SK-MEL-5 (cell line): Measurements from ENCODE around the gene SLC44A4. TPM values are rescaled to one million over a fixed set of nuclear protein-coding genes. Genes with fewer than 3 reads are reported as not detected.
A peak's percentile ranks its signal among the peaks of the same experiment; 100 is the strongest.
"Not testable (repeated sequence)": the region's sequence is repeated elsewhere in the genome, so short reads cannot be mapped to it uniquely, and the experiment has no call there.

Source experiments
- DNase-seq: peaks from one replicate; pipeline ENCODE4 v3.0.0-alpha.2; 2016; ENCODE audit warnings: low read depth, low spot score
- in situ Hi-C: cut with HindIII; loops from 2 replicates; pipeline ENCODE4 v1.10.0; 2016; ENCODE audit warnings: low sequenced_read_pairs, high pct_unique_total_duplicates, low pct_unique_long_range_greater_than_20kb
- polyA plus RNA-seq, 2 experiments: library from polyadenylated mRNA; depleted of rRNA; stranded (reverse); fragments of >200 nt; gene quantifications; 2 replicates each; pipeline ENCODE4 v1.2.3, GENCODE V29; 2015
- total RNA-seq: library from RNA; depleted of rRNA; stranded (reverse); fragments of >200 nt; shearing (Covaris generic); gene quantifications from 2 replicates; pipeline ENCODE4 v1.2.3, GENCODE V29; 2014; rRNA removed

SLC44A4 gene
- total RNA-seq, result not detected in 2 replicates
- polyA plus RNA-seq (2015; cell fraction: cytosol; rRNA removed), result not detected in 2 replicates
- not detected in 2 replicates for polyA plus RNA-seq (2015; cell fraction: nucleus; rRNA removed)

GRCh38 chr6:31878726-31879125 is at the start of gene SLC44A4:
TSS of gene SLC44A4 (minus strand) at chr6:31878997. CDS start at chr6:31878980, 17 bp downstream.
- in situ Hi-C loops, result no loop called here
- DNase-seq, result no peak

GRCh38 chr6:31928672-31928939 is 49.8 kb upstream of the SLC44A4 start:
- in situ Hi-C loops, result no loop called here
- DNase-seq, result no peak

- in situ Hi-C loops, result no loop called here
- DNase-seq, result no peak
Measured at GRCh38 chr6:31927863-31928671, 49.3 kb upstream of the SLC44A4 start.

GRCh38 chr6:31927242-31927862 is 48.6 kb upstream of the SLC44A4 start, which contains the start of gene C2:
TSS of gene C2 (plus strand) at chr6:31927717. CDS start at chr6:31927753, 36 bp downstream.
- peak; percentile 24 for DNase-seq
- in situ Hi-C loops, result no loop called here

GRCh38 chr6:31922942-31923341 is 44.1 kb upstream of the SLC44A4 start:
- DNase-seq, result peak; percentile 39

GRCh38 chr6:31920811-31921210 is 42.0 kb upstream of the SLC44A4 start:
- in situ Hi-C loops, result no loop called here
- no peak for DNase-seq

More at GRCh38 chr6:31922942-31923341, 44.1 kb upstream of the SLC44A4 start:
- in situ Hi-C loops, result no loop called here

GRCh38 chr6:31919624-31920303 is 41.0 kb upstream of the SLC44A4 start:
- in situ Hi-C loops, result no loop called here
- DNase-seq, result no peak

GRCh38 chr6:31918069-31918720 is 39.4 kb upstream of the SLC44A4 start:
- no peak for DNase-seq
- in situ Hi-C loops, result no loop called here

GRCh38 chr6:31915756-31916155 is 37.0 kb upstream of the SLC44A4 start:
- DNase-seq, result no peak
- in situ Hi-C loops, result no loop called here

- DNase-seq, result no peak
- in situ Hi-C loops, result no loop called here
Measured at GRCh38 chr6:31915351-31915750, 36.6 kb upstream of the SLC44A4 start.

- DNase-seq, result no peak
Measured at GRCh38 chr6:31911826-31912585, 33.2 kb upstream of the SLC44A4 start.

GRCh38 chr6:31909298-31909697 is 30.5 kb upstream of the SLC44A4 start:
- DNase-seq, in situ Hi-C loops: not testable (repeated sequence)

More at GRCh38 chr6:31911826-31912585, 33.2 kb upstream of the SLC44A4 start:
- in situ Hi-C loops, result no loop called here

- DNase-seq, result peak; percentile 20
- in situ Hi-C loops, result no loop called here
Measured at GRCh38 chr6:31908791-31909190, 30.0 kb upstream of the SLC44A4 start.

GRCh38 chr6:31908255-31908654 is 29.5 kb upstream of the SLC44A4 start:
- in situ Hi-C loops, DNase-seq: not testable (repeated sequence)

GRCh38 chr6:31907158-31907813 is 28.5 kb upstream of the SLC44A4 start:
- in situ Hi-C loops, result no loop called here
- DNase-seq, result peak; percentile 65

- in situ Hi-C loops, result not testable (repeated sequence)
Measured at GRCh38 chr6:31906727-31907126, 27.9 kb upstream of the SLC44A4 start.

GRCh38 chr6:31906122-31906521 is 27.3 kb upstream of the SLC44A4 start:
- no peak for DNase-seq
- in situ Hi-C loops, result no loop called here

More at GRCh38 chr6:31906727-31907126, 27.9 kb upstream of the SLC44A4 start:
- DNase-seq, result not testable (repeated sequence)
